ENCODE results near the gene UBLCP1.
A peak's percentile ranks its signal among the peaks of the same experiment; 100 is the strongest.

Gene UBLCP1

DNA sequence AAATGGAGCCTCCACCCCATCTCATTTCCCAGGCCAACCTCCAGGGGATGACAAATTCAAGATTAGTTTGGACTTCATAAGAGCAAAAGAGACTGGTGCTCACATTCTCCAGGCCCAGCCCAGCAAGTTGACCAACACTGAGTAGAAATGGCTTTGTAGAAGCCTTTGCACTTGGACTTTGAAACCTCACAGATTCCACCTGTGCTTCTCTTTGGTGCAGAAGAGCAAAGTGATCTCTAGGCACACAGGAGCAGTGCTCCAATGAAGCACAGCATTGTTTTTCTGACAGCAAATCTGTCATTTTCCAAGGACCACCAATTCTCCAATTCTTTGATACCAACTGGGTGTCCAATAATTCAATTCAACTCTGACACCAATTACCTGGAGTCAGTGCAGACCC, 36.6 kb upstream of the UBLCP1 start:
- TF ChIP-seq YY1 (IDR thresholded peaks at IDR 0.05; ENCODE audit: low read depth) (no peak), NFIC (IDR thresholded peaks at IDR 0.05) (no peak), ZBTB7A (IDR thresholded peaks at IDR 0.05; ENCODE audit: low read depth) (no peak)
- TF ChIP-seq, protein P1, sequence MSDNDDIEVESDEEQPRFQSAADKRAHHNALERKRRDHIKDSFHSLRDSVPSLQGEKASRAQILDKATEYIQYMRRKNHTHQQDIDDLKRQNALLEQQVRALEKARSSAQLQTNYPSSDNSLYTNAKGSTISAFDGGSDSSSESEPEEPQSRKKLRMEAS (IDR thresholded peaks at IDR 0.05) = no peak

DNA sequence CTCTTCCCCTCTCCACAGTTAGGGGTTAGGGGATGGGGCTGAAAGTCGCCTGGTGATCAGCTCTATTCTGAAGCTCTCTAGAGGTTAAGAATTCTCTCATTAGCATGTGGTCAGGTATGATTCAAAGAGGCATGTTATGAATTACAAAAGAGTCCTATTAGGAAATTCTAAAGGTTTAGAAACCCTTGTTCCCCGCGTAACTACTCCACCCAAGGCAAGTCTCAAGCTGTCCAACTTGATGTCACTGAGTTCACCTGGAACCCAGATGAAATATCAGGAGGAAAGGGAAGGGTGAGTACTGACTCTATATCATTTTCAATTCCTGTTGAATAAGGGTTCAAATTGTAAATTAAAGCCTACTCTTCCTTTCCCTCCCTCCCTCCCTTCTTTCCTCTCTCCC, 35.6 kb upstream of the UBLCP1 start:
- no peak for TF ChIP-seq ZBTB7A (IDR thresholded peaks at IDR 0.05; ENCODE audit: low read depth)
- TF ChIP-seq, protein P2, sequence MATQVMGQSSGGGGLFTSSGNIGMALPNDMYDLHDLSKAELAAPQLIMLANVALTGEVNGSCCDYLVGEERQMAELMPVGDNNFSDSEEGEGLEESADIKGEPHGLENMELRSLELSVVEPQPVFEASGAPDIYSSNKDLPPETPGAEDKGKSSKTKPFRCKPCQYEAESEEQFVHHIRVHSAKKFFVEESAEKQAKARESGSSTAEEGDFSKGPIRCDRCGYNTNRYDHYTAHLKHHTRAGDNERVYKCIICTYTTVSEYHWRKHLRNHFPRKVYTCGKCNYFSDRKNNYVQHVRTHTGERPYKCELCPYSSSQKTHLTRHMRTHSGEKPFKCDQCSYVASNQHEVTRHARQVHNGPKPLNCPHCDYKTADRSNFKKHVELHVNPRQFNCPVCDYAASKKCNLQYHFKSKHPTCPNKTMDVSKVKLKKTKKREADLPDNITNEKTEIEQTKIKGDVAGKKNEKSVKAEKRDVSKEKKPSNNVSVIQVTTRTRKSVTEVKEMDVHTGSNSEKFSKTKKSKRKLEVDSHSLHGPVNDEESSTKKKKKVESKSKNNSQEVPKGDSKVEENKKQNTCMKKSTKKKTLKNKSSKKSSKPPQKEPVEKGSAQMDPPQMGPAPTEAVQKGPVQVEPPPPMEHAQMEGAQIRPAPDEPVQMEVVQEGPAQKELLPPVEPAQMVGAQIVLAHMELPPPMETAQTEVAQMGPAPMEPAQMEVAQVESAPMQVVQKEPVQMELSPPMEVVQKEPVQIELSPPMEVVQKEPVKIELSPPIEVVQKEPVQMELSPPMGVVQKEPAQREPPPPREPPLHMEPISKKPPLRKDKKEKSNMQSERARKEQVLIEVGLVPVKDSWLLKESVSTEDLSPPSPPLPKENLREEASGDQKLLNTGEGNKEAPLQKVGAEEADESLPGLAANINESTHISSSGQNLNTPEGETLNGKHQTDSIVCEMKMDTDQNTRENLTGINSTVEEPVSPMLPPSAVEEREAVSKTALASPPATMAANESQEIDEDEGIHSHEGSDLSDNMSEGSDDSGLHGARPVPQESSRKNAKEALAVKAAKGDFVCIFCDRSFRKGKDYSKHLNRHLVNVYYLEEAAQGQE (IDR thresholded peaks at IDR 0.05; ENCODE audit: low read depth) = no peak
- no peak for TF ChIP-seq TAF1 (IDR thresholded peaks at IDR 0.05; ENCODE audit: low read depth)
- TF ChIP-seq EGR1 (IDR thresholded peaks at IDR 0.05) = no peak
- no peak for TF ChIP-seq FOXM1 (IDR thresholded peaks at IDR 0.05; ENCODE audit: borderline replicate concordance, low read depth)
- TF ChIP-seq RAD21 (IDR thresholded peaks at IDR 0.05; ENCODE audit: low read depth) = no peak
- no peak for TF ChIP-seq EP300 (IDR thresholded peaks at IDR 0.05; ENCODE audit: borderline replicate concordance)
- no peak for TF ChIP-seq CEBPB (IDR thresholded peaks at IDR 0.05)
- TF ChIP-seq TCF12 (IDR thresholded peaks at IDR 0.05; ENCODE audit: low read depth) = no peak
- TF ChIP-seq, protein P1 (IDR thresholded peaks at IDR 0.05) = no peak
- TF ChIP-seq NFIC (IDR thresholded peaks at IDR 0.05) = no peak
- no peak for TF ChIP-seq TEAD4 (IDR thresholded peaks at IDR 0.05)
- no peak for TF ChIP-seq CREB1 (IDR thresholded peaks at IDR 0.05; ENCODE audit: low read depth)
- no peak for TF ChIP-seq YY1 (IDR thresholded peaks at IDR 0.05; ENCODE audit: low read depth)
- TF ChIP-seq, protein P3, sequence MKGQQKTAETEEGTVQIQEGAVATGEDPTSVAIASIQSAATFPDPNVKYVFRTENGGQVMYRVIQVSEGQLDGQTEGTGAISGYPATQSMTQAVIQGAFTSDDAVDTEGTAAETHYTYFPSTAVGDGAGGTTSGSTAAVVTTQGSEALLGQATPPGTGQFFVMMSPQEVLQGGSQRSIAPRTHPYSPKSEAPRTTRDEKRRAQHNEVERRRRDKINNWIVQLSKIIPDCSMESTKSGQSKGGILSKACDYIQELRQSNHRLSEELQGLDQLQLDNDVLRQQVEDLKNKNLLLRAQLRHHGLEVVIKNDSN (IDR thresholded peaks at IDR 0.05) = no peak

DNA sequence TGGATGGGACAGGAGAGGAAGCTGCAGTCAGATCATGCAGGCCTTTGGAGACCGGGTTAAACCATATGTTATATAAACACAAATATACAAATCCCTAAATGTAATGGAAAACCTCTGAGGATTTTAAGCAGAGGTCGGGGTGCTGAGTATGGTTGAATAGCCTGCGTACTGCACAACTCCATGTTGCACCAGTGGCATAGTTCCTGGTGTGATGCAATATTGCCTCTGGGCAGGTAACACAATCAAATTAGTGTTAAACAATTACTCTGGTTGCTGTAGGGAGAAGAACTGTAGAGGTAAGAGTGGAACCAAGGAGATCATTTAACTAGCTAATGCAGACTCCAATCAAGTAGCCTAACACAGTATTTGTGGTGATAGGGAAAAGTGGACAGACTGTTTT, 32.4 kb upstream of the UBLCP1 start:
- TF ChIP-seq CEBPB (IDR thresholded peaks at IDR 0.05) = peak; percentile 74
- TF ChIP-seq, protein P3 (IDR thresholded peaks at IDR 0.05) = no peak
- no peak for TF ChIP-seq FOXM1 (IDR thresholded peaks at IDR 0.05; ENCODE audit: borderline replicate concordance, low read depth)

DNA sequence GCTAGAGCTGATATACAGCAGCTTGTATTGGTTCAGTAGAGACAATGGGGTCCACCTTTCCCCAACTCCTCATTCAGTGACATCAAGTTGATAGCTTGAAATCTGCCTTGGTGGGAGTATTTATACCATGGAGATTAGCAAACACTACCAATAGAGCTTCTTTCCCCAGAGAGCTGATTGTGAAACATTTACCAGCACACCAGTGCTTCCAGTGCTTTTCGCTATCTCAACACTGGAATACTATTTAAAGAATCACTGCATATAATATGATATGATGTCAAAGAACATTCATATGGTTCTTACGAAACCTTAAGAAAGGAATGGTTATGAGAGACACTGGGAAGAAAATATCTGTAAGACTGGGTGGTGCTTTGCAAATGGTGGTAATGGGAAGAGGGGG, 31.9 kb upstream of the UBLCP1 start:
- TF ChIP-seq CEBPB (IDR thresholded peaks at IDR 0.05) = no peak
- no peak for TF ChIP-seq CREB1 (IDR thresholded peaks at IDR 0.05; ENCODE audit: low read depth)
- TF ChIP-seq, protein P1 (IDR thresholded peaks at IDR 0.05) = no peak
- TF ChIP-seq TCF12 (IDR thresholded peaks at IDR 0.05; ENCODE audit: low read depth) = no peak
- TF ChIP-seq EP300 (IDR thresholded peaks at IDR 0.05; ENCODE audit: borderline replicate concordance) = no peak
- no peak for TF ChIP-seq YY1 (IDR thresholded peaks at IDR 0.05; ENCODE audit: low read depth)
- TF ChIP-seq, protein P3 (IDR thresholded peaks at IDR 0.05) = no peak
- TF ChIP-seq NFIC (IDR thresholded peaks at IDR 0.05) = no peak
- TF ChIP-seq FOXM1 (IDR thresholded peaks at IDR 0.05; ENCODE audit: borderline replicate concordance, low read depth) = no peak
- TF ChIP-seq, protein P2 (IDR thresholded peaks at IDR 0.05; ENCODE audit: low read depth) = no peak
- no peak for TF ChIP-seq TEAD4 (IDR thresholded peaks at IDR 0.05)
- no peak for TF ChIP-seq EGR1 (IDR thresholded peaks at IDR 0.05)
- TF ChIP-seq TAF1 (IDR thresholded peaks at IDR 0.05; ENCODE audit: low read depth) = no peak
- no peak for TF ChIP-seq ZBTB7A (IDR thresholded peaks at IDR 0.05; ENCODE audit: low read depth)
- no peak for TF ChIP-seq RAD21 (IDR thresholded peaks at IDR 0.05; ENCODE audit: low read depth)

DNA sequence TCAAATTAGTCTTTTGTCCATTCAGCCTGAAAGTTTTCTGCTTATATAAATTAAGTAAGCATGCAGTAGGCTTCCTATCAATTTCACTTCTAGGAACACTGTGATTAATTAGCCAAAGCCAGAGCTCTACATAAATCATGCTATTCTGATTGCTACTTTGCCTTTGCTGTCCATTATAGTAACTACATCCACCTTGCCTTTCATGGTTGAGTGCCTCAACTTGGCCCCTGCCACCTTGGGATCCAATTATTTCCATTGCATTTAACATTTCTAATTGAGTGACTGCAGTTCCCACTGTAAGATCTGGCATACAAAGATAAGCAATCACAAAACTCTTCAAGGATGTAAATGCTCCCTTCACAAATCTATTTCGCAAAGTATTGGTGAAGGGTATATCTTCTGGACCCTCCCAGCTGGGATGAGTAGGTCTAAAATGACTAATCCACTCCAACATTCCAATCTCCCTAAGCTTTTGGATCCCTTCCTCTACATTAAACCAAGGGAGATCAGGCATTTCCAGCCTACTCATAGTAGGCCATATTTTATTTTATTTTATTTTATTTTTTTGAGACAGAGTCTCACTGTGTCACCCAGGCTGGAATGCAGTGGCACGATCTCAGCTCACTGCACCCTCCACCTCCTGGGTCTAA, 27.1 kb upstream of the UBLCP1 start:
- TF ChIP-seq NFIC (IDR thresholded peaks at IDR 0.05) = peak; percentile 23; the same call in 1 of the 2 replicates
- TF ChIP-seq TEAD4 (IDR thresholded peaks at IDR 0.05) = 0 out of 2 replicates have a peak, but pooled peaks have one; percentile 12

All from Ishikawa (cell line).